ENCODE measurements around the gene DPF3. TPM values are rescaled to one million over a fixed set of nuclear protein-coding genes. Genes with fewer than 3 reads are reported as not detected.
"Not testable (repeated sequence)": the region's sequence is repeated elsewhere in the genome, so short reads cannot be mapped to it uniquely, and the experiment has no call there.

Gene DPF3
- total RNA-seq, 1 donor from 2014 or later: 0.99 TPM

DNA sequence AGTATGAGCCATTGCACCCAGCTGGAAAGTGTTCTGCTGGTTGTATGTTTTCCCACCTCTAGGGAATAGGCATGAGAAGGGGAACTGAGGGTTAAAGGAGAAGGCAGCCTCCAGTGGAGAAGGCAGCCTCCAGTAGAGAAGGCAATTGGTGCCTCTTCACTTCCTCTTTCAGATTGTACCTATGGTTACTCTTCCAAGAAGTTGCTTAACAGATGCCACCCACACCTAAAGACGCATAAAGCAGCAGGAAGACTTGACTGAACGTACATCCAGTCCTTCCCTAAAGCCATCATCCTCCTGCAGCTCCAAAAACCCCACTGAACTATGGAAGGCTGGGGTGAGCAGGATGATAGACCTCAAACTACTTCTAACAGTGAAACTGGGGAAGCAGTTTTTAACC is 13.1 kb downstream of the DPF3 start:
- no peak for DNase-seq (ENCODE audit: low read depth in 2 of 2)

DNA sequence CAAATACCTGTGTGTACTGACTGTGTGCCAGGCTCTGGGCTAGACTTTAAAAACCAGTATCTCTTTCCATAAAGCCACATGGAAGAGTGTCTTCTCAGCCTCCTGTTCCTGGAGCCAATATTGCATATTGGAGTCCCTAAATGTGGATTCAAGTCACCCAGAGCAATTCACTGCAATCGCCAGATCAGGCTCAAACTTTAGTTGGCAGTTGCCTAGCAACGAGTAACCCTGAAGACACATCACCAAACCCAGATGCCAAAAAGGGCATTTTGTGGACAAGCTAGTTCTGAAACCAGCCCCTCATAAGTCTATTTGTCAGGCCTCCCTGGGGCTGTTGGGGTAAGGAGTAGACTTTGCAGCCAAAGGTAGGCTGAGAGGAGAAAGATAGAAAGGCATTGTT is 13.7 kb downstream of the DPF3 start:
- no peak for DNase-seq (ENCODE audit: low read depth in 2 of 2)

DNA sequence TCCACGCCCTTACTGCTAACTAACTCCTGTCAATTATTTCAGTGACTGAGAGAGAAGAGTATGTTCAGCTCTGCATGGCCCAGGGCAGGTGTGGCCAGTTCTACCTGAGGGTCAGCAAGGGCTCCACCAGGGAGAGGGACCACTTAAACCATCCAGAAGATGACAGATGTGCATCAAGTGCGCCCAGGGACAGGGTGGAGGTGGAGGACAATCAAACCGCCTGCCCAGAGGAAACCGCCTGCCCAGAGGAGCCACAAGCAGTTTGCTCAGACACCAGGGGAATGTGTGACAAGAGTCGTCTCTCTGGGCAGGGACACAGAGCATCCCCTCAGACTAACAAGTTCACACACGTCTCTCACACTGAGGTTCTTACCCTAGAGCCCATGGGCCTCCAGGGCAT is 14.5 kb downstream of the DPF3 start:
- DNase-seq (ENCODE audit: low read depth in 2 of 2): no peak

DNA sequence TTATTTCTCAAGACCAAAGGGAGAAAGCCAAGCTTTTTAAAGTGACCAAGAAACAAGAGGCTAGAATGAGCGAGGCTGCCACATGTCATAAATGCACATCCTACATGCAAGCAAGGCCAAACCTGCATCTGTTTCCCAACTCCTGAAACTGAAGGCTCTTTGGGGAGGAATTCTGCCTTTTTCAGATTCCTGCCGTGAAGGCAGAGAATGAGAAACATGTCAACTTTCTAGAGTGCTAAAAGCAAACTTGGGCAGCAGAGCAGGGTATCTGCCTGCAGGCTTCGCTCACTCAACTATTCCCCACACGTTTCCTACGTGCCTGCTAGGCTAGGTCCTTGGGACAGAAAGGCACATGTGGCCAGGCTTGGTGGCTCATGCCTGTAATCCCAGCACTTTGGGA is 15.2 kb downstream of the DPF3 start:
- DNase-seq (ENCODE audit: low read depth in 2 of 2): no peak

DNA sequence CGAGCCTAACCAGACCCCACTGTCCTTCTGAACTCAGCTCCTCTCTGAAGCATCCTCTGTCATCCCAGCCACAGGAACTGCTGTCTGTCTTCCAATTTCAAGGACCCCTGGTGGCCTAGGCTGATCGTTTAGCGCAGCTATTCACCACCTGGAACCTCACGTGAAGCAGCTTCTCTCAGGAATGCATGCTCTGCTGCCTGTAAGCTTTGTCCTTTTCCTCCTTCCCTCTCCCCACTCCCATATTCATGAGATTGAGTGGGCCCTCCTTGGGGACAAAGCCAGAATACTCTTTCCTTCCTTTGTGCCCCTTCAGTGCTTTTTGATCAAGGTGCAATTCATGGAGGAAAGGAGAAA is 17.2 kb downstream of the DPF3 start:
- no peak for DNase-seq (ENCODE audit: low read depth in 2 of 2)

DNA sequence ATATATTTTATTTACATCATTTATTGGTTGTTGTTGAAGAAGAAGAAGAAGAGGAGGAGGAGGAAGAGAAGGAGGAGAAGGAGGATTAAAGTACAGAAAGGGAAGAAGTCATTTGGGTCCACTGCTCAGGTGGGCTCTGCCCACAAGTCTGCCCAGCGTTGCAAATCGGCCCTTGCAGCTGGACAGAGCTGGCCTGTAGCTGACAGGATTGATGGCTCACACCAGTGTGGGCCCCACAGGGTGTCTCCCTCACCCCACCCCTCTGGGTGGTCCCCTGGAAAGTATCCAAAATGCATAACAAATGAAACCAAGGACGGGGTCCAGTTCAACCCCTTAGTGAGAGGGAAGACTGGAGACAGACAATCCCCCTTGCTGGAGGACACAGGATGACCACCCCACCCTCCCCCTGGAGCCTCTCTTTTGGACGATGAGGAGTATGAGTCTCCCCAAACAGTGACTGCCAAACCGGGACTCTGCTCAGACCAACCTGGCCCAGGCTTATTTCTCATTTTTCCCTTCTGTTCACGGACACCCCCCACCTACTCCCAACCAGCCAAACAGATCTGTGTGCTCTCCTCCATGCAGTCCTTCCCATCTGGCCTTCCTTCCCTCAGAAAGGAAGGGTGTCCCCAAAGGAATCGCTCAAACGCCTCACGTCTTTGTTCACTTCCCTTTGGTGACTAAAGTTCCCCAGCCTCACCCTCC is 17.7 kb downstream of the DPF3 start:
- no peak for DNase-seq (ENCODE audit: low read depth in 2 of 2)

DNA sequence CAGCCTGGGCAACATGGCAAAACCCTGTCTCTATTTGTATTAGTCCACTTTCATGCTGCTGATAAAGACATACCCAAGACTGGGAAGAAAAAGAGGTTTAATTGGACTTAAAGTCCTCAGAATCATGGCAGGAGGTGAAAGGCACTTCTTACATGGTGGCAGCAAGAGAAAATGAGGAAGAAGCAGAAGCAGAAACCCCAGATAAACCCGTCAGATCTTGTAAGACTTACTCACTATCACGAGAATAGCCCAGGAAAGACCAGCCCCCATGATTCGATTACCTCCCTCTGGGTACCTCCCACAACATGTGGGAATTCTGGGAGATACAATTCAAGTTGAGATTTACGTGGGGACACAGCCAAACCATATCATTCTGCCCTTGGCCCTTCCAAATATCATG is 23.0 kb downstream of the DPF3 start:
- DNase-seq (ENCODE audit: low read depth in 2 of 2): not testable (repeated sequence)

DNA sequence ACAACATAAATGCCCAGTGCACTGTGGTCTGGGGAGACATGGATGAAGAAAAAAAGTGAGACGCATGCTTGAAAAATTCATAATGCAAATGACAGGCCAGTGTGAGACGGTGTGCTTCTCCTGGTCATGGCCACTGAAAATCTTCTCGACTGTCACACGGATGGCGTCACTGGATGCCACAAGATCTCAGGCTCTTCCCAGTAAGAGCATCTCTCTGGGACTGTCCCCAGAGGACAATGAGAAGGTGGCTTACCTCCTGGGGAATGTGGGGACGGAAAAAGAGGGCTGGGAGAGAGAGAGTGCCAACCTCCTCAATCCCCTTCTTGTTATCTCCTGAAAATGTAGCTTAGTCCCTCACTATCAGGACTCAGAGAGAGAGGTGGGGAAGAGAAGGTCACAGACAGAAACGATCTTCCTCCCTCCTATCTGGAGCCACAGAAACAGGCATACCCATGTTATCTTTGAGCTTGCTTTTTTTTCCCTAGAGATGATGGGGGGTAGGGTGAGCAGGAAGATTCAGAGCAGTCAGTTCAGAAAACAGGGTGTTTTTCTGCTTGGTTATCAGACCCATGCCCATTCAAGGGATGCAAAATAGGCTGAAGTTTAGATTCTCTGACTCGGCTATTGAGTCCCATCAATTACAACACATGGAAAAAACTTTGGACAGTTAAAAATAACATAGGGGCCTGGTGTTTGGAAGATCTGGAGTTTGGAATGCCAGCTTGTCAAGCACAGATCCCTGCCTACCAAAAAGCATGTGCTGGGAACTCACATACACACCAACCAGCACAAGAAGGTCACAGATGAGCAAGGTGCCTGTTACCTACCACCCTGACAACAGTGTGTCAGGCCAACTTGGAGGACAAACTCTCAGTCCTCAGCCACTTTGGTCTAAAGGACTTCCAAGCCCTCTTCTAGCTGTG is 24.2 kb downstream of the DPF3 start:
- DNase-seq (ENCODE audit: low read depth in 2 of 2): no peak

DNA sequence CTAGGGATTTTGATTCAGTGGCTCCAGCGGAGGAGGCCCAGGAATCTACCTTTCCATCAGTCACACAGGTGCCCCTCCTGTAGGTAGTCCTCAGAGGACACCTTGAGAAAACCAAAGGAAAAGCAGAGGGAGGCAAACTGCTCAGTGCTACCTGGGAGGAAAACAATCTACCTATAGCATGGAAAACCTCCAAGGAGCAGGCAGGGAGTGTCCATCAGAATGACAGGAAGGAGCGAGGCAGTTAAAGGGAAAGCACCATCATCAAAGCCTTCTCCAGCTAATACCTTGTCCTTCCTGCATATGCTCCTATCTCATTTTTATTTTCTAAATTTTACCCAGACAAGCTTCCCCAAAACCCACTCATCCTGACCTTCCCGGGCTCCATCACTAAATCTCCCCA is 25.4 kb downstream of the DPF3 start:
- DNase-seq (ENCODE audit: low read depth in 2 of 2): no peak

DNA sequence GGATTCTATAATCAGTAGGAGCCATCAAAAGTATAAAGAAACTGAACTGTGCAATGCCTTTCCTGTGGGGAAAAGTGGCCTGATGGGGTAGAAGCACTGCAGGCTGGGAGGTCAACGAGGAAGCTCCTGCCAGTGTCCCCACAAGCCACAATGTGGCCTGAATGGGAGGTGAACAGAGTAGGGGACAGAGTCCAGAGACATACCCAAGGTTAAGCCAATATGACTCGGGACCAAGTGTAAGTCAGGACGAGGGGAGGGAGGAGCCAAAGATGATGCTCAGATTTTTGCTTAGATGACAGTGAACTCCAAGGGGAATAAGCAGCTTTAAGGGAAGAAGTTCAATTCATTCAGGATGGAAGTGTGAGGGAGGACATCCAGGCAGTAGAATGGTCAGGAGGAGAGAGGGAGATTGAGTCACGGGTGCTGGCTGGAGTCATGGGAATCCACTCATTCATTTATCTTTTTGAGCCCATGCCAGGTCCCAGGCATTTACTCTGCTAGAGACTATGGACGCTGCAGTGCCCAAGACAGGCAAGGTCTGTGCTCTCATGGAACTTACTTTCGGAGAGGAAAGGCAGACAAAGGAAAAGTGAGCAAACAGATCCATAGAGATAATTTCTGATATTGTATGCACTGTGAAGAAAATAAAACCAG is 29.1 kb downstream of the DPF3 start:
- peak in 1 of 2 donors; percentile 22 for DNase-seq (ENCODE audit: low read depth in 2 of 2)

DNA sequence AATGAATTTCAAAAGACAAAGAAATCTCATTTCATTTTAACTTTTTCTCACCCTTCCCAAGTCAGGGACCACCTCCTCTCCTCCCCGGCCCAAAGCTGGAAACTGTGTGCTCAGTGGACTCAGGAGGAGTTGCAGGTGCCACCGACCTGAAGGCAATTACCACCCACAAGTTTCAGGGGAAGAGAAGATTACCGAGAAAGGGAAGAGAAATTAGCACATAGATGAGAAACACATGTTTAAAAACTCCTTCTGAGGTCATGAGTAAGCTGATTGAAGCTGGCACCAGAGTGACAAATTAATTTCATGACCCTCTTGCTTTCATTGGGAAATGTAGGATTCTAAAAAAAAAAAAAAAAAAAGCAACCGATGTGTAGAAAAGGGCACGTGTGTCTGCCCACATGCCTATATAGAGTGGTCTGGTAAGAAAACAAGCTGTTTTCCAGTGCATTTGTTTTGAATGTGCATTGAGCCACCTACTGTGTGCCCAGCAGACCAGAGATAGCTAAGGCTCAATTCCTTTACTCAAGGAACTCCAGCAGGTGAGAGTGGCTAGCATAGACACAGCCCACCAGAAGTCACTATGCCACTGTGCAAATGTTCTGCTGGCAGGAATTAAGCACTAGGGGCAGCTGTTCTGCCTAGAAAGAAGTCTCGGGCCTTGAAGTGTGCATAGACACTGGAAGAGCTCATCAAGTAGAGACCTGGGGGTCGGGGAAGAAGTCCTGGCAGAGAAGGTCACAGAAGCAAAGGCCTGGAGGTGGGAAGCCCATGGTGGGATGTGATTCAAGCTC is 30.5 kb downstream of the DPF3 start:
- DNase-seq (ENCODE audit: low read depth in 2 of 2): no peak

DNA sequence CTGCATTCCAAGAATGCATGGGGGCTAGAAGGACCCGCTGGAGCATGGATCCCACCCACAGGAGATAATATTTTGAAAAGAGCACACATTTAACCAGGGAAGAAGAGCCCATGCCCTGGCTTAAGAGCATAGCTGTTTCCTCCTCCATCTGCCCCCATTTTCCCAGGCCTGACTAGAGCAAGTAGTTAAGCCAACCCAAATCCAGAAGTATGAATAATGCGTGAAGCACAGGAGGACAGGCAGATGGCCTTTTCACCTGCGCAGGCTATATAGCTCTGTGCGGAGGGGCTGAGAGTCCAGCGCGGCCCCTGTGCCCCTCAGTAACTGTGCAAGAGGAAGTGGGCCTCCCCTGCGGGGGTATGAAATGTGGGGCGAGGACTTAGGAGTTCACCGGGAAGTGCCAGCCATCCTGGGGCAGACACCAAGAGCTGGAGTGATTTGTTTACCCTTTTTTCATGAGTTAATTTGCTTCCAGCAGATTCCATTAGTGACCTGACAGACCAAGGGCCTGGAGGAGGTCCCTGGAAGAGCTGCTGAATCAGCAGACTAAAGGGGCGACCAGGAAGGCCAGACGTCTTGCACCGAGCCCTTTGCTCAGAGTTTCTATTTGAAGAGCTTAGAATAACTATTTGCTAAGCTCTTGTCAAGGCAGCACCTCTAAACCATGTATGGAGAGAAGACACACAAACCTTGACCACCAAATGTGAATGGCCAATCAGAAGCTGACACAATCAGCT is 37.2 kb downstream of the DPF3 start:
- DNase-seq (ENCODE audit: low read depth in 2 of 2): no peak

DNA sequence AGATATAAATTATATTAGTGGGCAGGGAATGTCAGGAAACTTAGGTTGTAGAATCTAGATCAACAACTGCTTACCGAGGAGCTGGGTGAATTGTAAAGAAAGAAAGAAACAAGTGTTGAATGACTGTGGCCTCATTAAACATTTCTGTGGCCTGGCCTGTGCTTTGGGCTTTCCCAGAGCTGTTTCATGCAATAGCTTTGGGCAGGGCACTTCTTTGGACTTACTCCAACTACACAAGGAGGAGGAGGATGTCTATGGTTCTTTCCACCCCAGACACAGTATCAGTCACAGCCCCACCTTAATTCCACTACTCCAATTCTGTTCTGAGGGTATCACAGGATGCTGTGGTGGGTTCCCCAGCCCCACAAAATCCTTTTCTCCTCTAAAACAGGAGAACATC is 38.0 kb downstream of the DPF3 start:
- no peak for DNase-seq (ENCODE audit: low read depth in 2 of 2)

DNA sequence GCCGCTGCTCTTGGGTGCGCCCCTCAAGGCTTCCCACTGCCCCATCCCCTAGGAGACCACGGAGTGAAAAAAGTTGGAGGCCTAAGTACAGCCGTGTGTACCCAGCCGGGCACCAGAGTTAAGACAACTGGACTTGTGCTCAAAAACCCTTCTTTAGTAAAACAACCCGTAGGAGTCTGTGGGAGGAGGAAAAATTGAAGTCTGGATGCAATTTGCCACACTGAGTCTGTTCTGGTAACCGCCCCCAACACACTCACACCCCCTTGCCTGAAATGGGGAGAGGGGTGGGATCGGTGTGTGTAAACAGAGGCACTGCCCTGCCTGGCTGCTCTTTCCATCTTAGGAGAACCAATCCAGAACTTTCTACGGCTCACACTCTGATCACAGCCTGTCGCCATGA is 41.7 kb downstream of the DPF3 start:
- no peak for DNase-seq (ENCODE audit: low read depth in 2 of 2)

DNA sequence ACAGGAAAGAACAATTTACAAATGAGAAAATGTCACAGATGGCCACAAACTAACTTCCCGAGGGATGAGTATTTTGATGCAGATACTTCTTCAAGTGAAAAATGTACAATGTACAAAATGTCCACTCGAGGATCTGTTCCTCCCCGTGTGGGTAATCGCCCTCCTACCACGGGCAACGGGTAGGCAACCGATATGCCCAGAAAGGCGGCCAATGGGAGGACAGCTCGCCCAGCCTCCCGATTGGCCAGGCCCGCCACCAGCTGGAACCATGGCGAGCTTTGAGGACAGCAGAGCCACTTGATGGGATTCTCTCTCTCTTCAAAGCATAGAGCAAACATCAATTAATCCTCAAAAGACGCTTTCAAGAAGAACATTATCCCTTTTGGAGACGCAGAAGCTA is 42.3 kb downstream of the DPF3 start:
- DNase-seq (ENCODE audit: low read depth in 2 of 2): no peak

DNA sequence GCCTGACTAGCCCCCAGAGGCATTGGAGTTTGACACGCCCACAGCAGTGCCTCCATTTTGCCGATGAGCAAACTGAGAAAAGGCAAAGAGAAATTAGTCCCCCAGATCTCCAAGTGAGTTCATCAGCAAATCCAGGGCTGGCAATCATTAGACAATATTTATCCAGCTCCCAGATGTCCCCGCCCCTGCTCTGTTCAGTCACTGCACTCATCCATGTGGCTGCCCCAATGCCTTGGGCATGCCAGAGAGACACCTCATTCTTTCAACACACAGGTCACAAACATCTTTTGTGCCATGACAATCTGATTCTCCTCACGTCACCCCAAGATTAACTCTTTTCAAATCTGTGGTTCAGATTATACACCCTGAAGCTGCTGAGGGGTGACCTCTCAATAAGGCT is 43.5 kb downstream of the DPF3 start:
- DNase-seq (ENCODE audit: low read depth in 2 of 2): no peak

DNA sequence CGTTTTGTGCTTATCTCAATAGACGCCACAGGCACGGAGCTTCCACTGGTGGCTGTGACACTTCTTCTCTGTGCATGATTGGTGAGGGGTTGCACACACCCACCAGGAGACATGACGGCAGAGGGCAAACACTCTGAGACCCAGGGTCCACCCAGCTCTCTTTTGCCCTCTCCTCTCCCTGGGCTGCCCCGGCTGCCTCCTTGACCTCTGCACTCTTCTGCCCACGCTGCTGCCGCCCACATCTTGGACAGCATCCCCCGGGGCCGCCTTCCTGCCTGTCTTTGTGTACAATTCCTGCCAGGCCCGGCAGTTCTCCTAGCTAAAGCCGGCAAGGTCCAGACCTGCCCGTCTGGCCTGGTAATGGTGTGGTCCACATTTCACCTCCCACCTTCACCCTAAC is 44.7 kb downstream of the DPF3 start:
- no peak for DNase-seq (ENCODE audit: low read depth in 2 of 2)

DNA sequence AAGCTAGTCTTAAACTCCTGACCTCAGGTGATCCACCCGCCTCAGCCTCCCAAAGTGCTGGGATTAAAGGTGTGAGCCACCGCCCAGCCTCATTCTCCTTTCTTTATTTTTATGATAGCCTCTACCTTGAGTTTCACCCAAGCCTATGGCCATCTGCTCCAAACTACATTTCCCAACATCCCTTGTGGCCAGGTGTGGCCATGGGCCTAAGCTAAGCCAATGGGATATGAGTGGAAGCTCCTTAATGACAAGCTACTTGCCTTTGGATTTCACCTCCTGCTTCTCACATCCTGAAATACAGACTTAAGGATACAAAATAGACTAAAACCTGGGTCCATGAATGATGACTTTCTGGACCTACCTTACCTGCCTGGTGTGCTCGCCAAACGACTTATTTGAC is 46.2 kb downstream of the DPF3 start:
- no peak for DNase-seq (ENCODE audit: low read depth in 2 of 2)

DNA sequence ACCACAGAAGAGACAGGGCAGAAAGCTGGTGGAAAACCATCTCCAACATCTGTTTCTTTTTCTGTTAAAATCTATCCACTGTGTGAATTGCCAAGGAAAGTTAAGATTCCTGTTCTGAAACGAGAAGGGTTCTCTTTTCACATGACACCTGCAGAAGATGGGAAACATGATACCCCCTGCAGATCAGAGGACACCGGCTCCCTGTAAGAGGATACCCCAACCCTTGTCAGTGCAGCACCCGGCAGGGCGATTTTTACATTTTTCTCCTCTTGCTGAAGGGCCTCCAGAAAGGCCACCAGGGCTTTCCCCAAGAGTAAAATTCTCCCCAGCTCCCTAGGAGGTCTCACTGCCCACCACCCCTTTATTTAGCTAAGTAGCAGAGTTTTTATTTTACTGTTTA is 48.2 kb downstream of the DPF3 start:
- DNase-seq (ENCODE audit: low read depth in 2 of 2): no peak

DNA sequence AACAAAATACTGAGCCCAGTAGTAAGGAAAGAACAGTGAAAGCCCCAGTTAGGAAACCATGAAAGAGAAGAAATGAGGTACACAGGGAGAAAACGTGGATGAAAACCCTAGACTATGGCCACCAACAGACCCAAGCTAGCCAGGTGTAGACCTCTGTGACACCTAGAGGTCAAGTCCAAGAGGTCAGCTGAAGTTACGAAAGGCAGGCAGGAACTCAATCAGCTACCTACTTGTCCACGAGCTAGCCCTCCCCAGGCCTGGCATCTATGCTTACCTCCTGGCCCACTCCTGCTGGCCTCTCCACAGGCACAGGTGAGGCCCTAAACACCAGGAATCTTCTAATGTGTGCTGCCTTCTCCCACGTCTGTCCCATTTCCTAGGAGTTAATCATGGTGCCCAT is 48.7 kb downstream of the DPF3 start:
- no peak for DNase-seq (ENCODE audit: low read depth in 2 of 2)

DNA sequence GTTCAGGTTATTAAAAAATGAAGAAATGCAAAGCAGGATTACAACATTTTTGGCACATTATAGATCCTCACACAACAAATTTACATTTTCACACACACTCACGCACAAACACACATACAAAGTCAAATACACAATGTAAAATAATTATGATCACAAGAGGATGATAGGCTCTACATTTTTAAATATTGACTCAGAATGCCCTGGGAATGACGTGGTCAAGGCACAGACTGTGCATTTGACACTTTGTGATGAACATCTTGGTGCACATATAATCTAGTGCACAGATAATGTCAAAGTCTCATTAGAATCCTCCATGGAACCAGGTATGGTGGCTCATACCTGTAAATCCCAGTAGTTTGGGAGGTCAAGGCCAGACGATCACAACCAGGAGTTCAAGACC is 49.4 kb downstream of the DPF3 start:
- DNase-seq (ENCODE audit: low read depth in 2 of 2): no peak

All from lung microvascular endothelial cell (primary cell).